GM12875 (cell line): ENCODE data around the gene ZNF573.
A peak's percentile ranks its signal among the peaks of the same experiment; 100 is the strongest.
"Not testable (repeated sequence)": the region's sequence is repeated elsewhere in the genome, so short reads cannot be mapped to it uniquely, and the experiment has no call there.

ENCODE experiments used
- H3K4me3 ChIP-seq: one replicate; pipeline ENCODE4 v1.5.1; 2011; ENCODE audit warnings: low read depth, low read length, control low read depth
- TF ChIP-seq, protein P1 (sequence below): IDR thresholded peaks from 2 replicates; pipeline ENCODE4 v1.5.1; 2011; ENCODE audit warnings: low read depth, mild to moderate bottlenecking, control low read depth, inconsistent platforms, low read length, moderate library complexity, borderline replicate concordance; ENCODE audit not compliant: insufficient read depth

The ZNF573 gene

DNA sequence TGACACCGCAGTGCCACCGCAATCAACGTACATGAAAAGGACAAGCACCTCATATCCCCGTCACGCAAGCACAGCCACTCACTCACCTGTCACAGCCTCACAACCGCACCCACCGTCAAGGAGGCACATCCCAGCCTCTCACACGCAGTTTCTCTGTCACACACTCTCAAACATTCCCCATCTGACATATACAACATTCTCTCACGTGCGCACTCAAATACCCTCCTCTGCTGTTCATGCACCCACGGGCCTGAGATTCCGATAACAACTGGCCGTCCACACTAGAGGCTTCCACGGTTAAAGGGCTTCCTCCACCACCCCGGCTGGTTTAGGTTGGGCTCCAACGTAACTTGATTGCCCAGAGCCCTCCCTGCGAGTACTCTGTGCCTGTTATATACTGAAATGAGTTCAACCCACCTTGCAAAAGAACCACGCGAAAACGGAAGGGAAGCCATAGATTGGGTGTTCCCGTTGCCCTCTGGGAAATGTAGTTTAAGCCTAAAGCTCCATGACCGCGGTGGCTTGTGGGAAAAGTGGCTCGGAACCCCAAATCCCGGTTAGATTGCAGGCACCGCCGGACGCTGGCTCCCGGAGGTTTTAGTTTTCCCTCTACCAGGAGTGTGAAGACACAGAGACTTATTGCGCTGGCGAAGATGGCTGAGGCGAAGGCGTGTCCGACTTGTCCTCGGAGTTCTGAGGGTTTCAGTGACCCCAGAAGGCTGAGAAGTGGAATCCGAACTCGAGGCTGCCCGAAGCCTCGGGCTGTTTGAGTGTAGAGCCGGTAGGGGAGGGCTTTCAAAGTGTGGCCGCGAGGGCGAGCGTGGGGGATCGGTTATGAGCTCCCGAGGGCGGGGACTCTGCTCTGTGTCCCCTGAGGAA is at the start of gene ZNF573:
ZNF573 (minus strand) TSS at position 460 of the 879 bp plus-strand sequence. CDS start 5,857 bp downstream, outside the sequence.
- TF ChIP-seq, protein P1, sequence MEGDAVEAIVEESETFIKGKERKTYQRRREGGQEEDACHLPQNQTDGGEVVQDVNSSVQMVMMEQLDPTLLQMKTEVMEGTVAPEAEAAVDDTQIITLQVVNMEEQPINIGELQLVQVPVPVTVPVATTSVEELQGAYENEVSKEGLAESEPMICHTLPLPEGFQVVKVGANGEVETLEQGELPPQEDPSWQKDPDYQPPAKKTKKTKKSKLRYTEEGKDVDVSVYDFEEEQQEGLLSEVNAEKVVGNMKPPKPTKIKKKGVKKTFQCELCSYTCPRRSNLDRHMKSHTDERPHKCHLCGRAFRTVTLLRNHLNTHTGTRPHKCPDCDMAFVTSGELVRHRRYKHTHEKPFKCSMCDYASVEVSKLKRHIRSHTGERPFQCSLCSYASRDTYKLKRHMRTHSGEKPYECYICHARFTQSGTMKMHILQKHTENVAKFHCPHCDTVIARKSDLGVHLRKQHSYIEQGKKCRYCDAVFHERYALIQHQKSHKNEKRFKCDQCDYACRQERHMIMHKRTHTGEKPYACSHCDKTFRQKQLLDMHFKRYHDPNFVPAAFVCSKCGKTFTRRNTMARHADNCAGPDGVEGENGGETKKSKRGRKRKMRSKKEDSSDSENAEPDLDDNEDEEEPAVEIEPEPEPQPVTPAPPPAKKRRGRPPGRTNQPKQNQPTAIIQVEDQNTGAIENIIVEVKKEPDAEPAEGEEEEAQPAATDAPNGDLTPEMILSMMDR: peak; percentile 34; the same call in 1 of the 2 replicates

DNA sequence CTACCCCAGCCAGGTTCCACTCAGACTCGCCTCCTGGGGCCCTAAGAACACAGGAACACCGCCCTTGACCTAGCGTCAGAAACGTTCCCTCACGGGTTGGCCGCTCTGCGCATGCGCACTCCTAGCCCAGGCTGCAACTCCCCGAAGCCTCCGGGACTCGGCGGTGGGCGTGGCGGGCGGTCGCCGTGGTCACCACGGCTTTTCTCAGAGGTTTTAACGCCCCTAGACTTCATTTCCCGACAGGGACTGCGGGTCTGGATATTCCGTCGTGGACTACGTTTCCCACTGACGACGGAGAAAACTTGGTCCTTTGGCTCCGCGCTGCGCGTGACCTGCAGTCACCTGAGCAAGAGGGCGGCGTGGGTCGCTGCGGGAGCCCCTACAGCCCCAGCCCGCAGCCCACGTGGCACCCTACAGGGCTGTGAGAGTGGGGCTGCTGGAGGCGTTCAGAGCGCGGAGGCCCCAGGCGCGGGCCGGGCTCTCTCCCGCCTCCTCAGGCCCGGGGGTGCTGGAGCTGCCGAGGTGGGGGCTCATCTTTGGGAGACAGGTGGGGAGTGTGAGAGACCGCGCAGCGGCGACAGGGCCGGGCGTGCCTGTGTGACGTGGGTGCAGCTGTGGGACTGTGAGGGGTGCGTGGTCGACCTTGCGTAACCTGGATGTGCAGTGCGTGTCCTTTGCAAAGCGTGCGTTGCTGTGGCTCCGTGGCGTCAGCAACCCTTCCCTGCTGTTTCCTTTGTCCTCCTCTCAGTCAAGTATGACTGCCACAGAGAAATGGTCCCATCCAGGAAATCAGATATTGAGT is 38.0 kb upstream of the ZNF573 start:
- no peak overlapping the region for H3K4me3 ChIP-seq

More for the DNA sequence above, at the start of gene ZNF573:
- H3K4me3 ChIP-seq: peak within 1 kb of the TSS; percentile 85

DNA sequence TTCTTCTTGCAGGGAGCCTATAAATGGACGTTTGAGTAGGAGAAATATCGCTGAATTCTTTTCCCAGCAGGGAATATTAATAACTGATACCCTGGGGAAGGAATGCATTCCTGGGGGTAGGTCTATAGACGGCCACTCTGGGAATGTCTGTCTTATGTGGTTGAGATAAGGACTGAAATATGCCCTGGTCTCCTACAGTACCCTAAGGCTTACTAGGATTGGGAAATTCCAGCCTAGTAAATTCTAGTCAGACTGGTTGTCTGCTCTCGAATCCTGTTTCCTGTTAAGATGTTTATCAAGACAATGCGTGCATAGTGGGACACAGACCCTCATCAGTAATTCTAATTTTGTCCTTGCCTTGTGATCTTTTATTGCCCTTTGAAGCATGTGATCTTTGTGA is 36.2 kb upstream of the ZNF573 start:
- H3K4me3 ChIP-seq: not testable (repeated sequence)

More for the DNA sequence above, 38.0 kb upstream of the ZNF573 start:
- TF ChIP-seq, protein P1: no peak

DNA sequence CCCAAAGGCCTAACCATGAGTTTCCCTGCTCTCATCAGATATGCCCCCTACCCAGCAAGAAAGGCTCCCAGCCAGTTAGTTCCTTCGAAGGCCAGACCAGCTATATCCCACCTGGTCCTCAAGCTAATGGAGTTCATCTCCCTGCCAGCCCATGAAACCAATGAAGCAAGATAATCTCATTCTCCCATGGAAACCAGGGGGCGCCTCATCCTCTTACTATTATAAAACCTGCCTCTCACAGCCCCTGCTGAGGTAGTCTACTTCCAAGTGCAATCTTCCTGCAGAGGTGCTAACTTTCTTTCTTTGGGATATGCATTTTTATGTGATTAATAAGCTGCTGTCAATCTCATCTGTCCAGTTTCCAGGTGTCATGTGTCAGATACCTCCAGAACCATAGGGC is 34.0 kb upstream of the ZNF573 start:
- H3K4me3 ChIP-seq: no peak overlapping the region
- TF ChIP-seq, protein P1: no peak

DNA sequence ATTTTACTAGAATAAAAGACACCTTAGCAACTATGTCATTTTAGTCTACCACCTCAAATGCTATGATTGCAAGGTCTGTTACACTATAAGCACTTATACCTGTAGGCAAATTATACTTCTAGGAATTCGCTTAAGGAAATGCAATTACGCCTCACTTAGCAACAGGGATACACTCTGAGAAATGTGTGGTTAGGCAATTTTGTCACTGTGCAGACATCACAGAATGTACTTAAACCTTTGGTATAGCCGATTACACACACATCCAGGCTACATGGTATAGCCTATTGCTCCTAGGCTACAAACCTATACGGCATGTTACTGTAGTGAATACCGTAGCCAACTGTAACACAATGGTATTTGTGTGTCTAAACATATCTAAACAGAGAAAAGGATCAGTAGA is 30.0 kb upstream of the ZNF573 start:
- TF ChIP-seq, protein P1: no peak
- no peak overlapping the region for H3K4me3 ChIP-seq

DNA sequence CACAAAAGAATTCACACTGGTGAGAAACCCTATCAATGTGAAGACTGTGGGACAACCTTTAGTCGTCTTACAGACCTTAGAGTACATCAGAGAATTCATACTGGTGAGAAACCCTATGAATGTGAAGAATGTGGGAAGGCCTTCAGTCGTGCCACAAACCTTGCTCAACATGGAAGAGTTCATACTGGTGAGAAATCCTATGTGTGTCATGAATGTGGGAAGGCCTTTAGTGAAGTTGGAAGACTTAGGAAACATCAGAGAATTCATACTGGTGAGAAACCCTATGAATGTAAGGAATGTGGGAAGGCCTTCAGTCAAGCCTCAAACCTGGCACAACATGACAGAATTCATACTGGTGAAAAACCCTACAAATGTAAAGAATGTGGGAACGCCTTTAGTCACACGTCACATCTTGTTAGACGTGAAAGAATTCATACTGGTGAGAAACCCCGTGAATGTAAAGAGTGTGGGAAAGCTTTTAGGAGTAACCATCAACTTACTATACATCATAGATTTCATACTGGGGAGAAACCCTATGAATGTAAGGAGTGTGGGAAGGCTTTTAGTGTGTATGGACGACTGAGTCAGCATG is 24.0 kb upstream of the ZNF573 start:
- no peak overlapping the region for H3K4me3 ChIP-seq
- TF ChIP-seq, protein P1: no peak

DNA sequence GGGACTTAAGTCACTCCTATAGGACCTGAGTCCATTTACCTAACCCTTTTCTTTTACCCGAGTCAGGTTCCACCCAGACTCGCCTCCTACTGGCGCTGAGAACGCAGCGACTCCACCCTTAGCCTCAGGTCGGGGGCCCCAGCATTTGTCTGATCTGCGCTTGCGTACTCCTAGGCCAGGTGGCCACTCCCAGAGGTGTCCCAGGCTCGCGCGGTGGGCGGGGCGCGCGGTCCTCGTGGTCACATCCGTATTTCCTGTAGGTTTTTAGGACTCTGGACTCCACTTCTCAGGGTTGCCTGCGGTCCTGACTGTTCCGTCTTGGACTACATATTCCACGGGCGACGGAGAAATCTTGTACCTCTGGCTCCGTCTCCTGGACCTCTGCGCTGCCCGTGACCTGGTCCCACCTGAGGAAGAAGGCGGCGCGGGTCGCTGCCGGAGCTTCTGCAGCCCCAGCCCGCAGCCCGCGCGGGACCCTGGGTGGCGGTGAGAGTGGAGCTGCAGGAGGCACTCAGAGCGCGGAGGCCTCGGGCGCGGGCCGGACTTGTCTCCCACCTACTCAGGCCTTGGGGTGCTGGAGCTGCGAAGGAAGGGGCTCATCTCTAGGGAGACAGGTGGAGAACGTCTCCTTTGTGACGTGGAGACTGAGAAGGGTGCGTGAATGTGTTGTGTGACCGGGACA is 11.0 kb upstream of the ZNF573 start:
- no peak overlapping the region for H3K4me3 ChIP-seq
- TF ChIP-seq, protein P1: no peak
